ENCODE measurements around the gene ITGB3.
"Not testable (repeated sequence)": the region's sequence is repeated elsewhere in the genome, so short reads cannot be mapped to it uniquely, and the experiment has no call there.

The ITGB3 gene

GRCh38 chr17:47223007-47223406 is 30.6 kb upstream of the ITGB3 start:
- DNase-seq (ENCODE audit: insufficient read length, low spot score): no peak
- TF ChIP-seq POLR2A (IDR thresholded peaks at IDR 0.05; ENCODE audit: low read depth, low read length): no peak
- no peak for TF ChIP-seq TAF1 (IDR thresholded peaks at IDR 0.05; ENCODE audit: low read depth, low read length)
- no peak for TF ChIP-seq SPI1 (IDR thresholded peaks at IDR 0.05; ENCODE audit: low read depth, low read length)
- no peak for TF ChIP-seq POLR2AphosphoS5 (IDR thresholded peaks at IDR 0.05; ENCODE audit: low read depth, low read length)
- TF ChIP-seq POU2F2 (IDR thresholded peaks at IDR 0.05; ENCODE audit: low read depth, low read length): no peak
- no peak for TF ChIP-seq PAX5 (IDR thresholded peaks at IDR 0.05; ENCODE audit: insufficient read depth, low read length, severe bottlenecking)
- FAIRE-seq: no peak

GRCh38 chr17:47223460-47223859 is 30.2 kb upstream of the ITGB3 start:
- DNase-seq (ENCODE audit: insufficient read length, low spot score): no peak
- TF ChIP-seq SPI1 (IDR thresholded peaks at IDR 0.05; ENCODE audit: low read depth, low read length): no peak
- TF ChIP-seq PAX5 (IDR thresholded peaks at IDR 0.05; ENCODE audit: insufficient read depth, low read length, severe bottlenecking): no peak
- TF ChIP-seq POU2F2 (IDR thresholded peaks at IDR 0.05; ENCODE audit: low read depth, low read length): no peak
- no peak for TF ChIP-seq POLR2A (IDR thresholded peaks at IDR 0.05; ENCODE audit: low read depth, low read length)
- TF ChIP-seq POLR2AphosphoS5 (IDR thresholded peaks at IDR 0.05; ENCODE audit: low read depth, low read length): no peak
- TF ChIP-seq TAF1 (IDR thresholded peaks at IDR 0.05; ENCODE audit: low read depth, low read length): no peak
- no peak for FAIRE-seq

- DNase-seq (ENCODE audit: insufficient read length, low spot score); FAIRE-seq: not testable (repeated sequence)
These were observed 29.6 kb upstream of the ITGB3 start for GRCh38 chr17:47224077-47224476.

GRCh38 chr17:47224966-47225365 is 28.7 kb upstream of the ITGB3 start:
- DNase-seq (ENCODE audit: insufficient read length, low spot score): no peak
- FAIRE-seq: no peak
- TF ChIP-seq SPI1 (IDR thresholded peaks at IDR 0.05; ENCODE audit: low read depth, low read length) (no peak), PAX5 (IDR thresholded peaks at IDR 0.05; ENCODE audit: insufficient read depth, low read length, severe bottlenecking) (no peak), POLR2AphosphoS5 (IDR thresholded peaks at IDR 0.05; ENCODE audit: low read depth, low read length) (no peak), POU2F2 (IDR thresholded peaks at IDR 0.05; ENCODE audit: low read depth, low read length) (no peak), POLR2A (IDR thresholded peaks at IDR 0.05; ENCODE audit: low read depth, low read length) (no peak), TAF1 (IDR thresholded peaks at IDR 0.05; ENCODE audit: low read depth, low read length) (no peak)

GRCh38 chr17:47225436-47225858 is 28.2 kb upstream of the ITGB3 start:
- DNase-seq (ENCODE audit: insufficient read length, low spot score): no peak

GRCh38 chr17:47225911-47226688 is 27.5 kb upstream of the ITGB3 start:
- TF ChIP-seq POLR2A (IDR thresholded peaks at IDR 0.05; ENCODE audit: low read depth, low read length): no peak
- FAIRE-seq (no peak), DNase-seq (ENCODE audit: insufficient read length, low spot score) (no peak)

More at GRCh38 chr17:47225436-47225858, 28.2 kb upstream of the ITGB3 start:
- no peak for TF ChIP-seq PAX5 (IDR thresholded peaks at IDR 0.05; ENCODE audit: insufficient read depth, low read length, severe bottlenecking)
- TF ChIP-seq SPI1 (IDR thresholded peaks at IDR 0.05; ENCODE audit: low read depth, low read length): no peak
- FAIRE-seq: no peak

GRCh38 chr17:47227862-47228261 is 25.8 kb upstream of the ITGB3 start:
- TF ChIP-seq PAX5 (IDR thresholded peaks at IDR 0.05; ENCODE audit: insufficient read depth, low read length, severe bottlenecking): no peak
- TF ChIP-seq SPI1 (IDR thresholded peaks at IDR 0.05; ENCODE audit: low read depth, low read length): no peak
- no peak for TF ChIP-seq POU2F2 (IDR thresholded peaks at IDR 0.05; ENCODE audit: low read depth, low read length)
- no peak for TF ChIP-seq TAF1 (IDR thresholded peaks at IDR 0.05; ENCODE audit: low read depth, low read length)
- TF ChIP-seq POLR2AphosphoS5 (IDR thresholded peaks at IDR 0.05; ENCODE audit: low read depth, low read length): no peak
- no peak for TF ChIP-seq POLR2A (IDR thresholded peaks at IDR 0.05; ENCODE audit: low read depth, low read length)
- DNase-seq (ENCODE audit: insufficient read length, low spot score) (no peak), FAIRE-seq (no peak)

GRCh38 chr17:47229535-47230443 is 23.8 kb upstream of the ITGB3 start:
- FAIRE-seq: peak; percentile 95
- TF ChIP-seq POLR2AphosphoS5 (IDR thresholded peaks at IDR 0.05; ENCODE audit: low read depth, low read length) (no peak), PAX5 (IDR thresholded peaks at IDR 0.05; ENCODE audit: insufficient read depth, low read length, severe bottlenecking) (peak; percentile 29), TAF1 (IDR thresholded peaks at IDR 0.05; ENCODE audit: low read depth, low read length) (no peak), POU2F2 (IDR thresholded peaks at IDR 0.05; ENCODE audit: low read depth, low read length) (peak; percentile 71)
- peak; percentile 61 for DNase-seq (ENCODE audit: insufficient read length, low spot score)

GRCh38 chr17:47230864-47231263 is 22.8 kb upstream of the ITGB3 start:
- FAIRE-seq (no peak), DNase-seq (ENCODE audit: insufficient read length, low spot score) (no peak)
- no peak for TF ChIP-seq PAX5 (IDR thresholded peaks at IDR 0.05; ENCODE audit: insufficient read depth, low read length, severe bottlenecking)
- no peak for TF ChIP-seq POU2F2 (IDR thresholded peaks at IDR 0.05; ENCODE audit: low read depth, low read length)
- TF ChIP-seq SPI1 (IDR thresholded peaks at IDR 0.05; ENCODE audit: low read depth, low read length): no peak
- no peak for TF ChIP-seq POLR2A (IDR thresholded peaks at IDR 0.05; ENCODE audit: low read depth, low read length)
- TF ChIP-seq POLR2AphosphoS5 (IDR thresholded peaks at IDR 0.05; ENCODE audit: low read depth, low read length): no peak
- no peak for TF ChIP-seq TAF1 (IDR thresholded peaks at IDR 0.05; ENCODE audit: low read depth, low read length)

GRCh38 chr17:47231334-47231733 is 22.3 kb upstream of the ITGB3 start:
- TF ChIP-seq SPI1 (IDR thresholded peaks at IDR 0.05; ENCODE audit: low read depth, low read length) (no peak), TAF1 (IDR thresholded peaks at IDR 0.05; ENCODE audit: low read depth, low read length) (no peak), PAX5 (IDR thresholded peaks at IDR 0.05; ENCODE audit: insufficient read depth, low read length, severe bottlenecking) (no peak), POLR2AphosphoS5 (IDR thresholded peaks at IDR 0.05; ENCODE audit: low read depth, low read length) (no peak), POU2F2 (IDR thresholded peaks at IDR 0.05; ENCODE audit: low read depth, low read length) (no peak)
- FAIRE-seq (no peak), DNase-seq (ENCODE audit: insufficient read length, low spot score) (no peak)

Data from GM12891 (cell line).